Ishikawa (cell line): ENCODE results near the gene HSDL1.

ENCODE experiments used
- CEBPB ChIP-seq: IDR thresholded peaks from 2 replicates; pipeline ENCODE4 v1.6.1; 2012
- CREB1 ChIP-seq: IDR thresholded peaks from 2 replicates; pipeline ENCODE4 v1.6.1; 2012; ENCODE audit warnings: low read depth
- EGR1 ChIP-seq: IDR thresholded peaks from 2 replicates; pipeline ENCODE4 v1.6.1; 2012
- EP300 ChIP-seq: IDR thresholded peaks from 2 replicates; pipeline ENCODE4 v1.6.1; 2012; ENCODE audit warnings: borderline replicate concordance
- FOXM1 ChIP-seq: IDR thresholded peaks from 2 replicates; pipeline ENCODE4 v1.6.1; 2012; ENCODE audit warnings: low read depth, borderline replicate concordance
- NFIC ChIP-seq: IDR thresholded peaks from 2 replicates; pipeline ENCODE4 v1.6.1; 2012
- RAD21 ChIP-seq: IDR thresholded peaks from 2 replicates; pipeline ENCODE4 v1.6.1; 2012; ENCODE audit warnings: low read depth
- TAF1 ChIP-seq: IDR thresholded peaks from 2 replicates; pipeline ENCODE4 v1.6.1; 2012; ENCODE audit warnings: low read depth, mild to moderate bottlenecking
- TCF12 ChIP-seq: IDR thresholded peaks from 2 replicates; pipeline ENCODE4 v1.6.1; 2012; ENCODE audit warnings: low read depth
- TEAD4 ChIP-seq: IDR thresholded peaks from 2 replicates; pipeline ENCODE4 v1.6.1; 2012
- YY1 ChIP-seq: IDR thresholded peaks from 2 replicates; pipeline ENCODE4 v1.6.1; 2012; ENCODE audit warnings: low read depth
- ZBTB7A ChIP-seq: IDR thresholded peaks from 2 replicates; pipeline ENCODE4 v1.6.1; 2012; ENCODE audit warnings: low read depth
- TF ChIP-seq, protein P1 (sequence below): IDR thresholded peaks from 2 replicates; pipeline ENCODE4 v1.6.1; 2012
- TF ChIP-seq, protein P2 (sequence below): IDR thresholded peaks from 2 replicates; pipeline ENCODE4 v1.6.1; 2012; ENCODE audit warnings: low read depth, mild to moderate bottlenecking
- TF ChIP-seq, protein P3 (sequence below): IDR thresholded peaks from 2 replicates; pipeline ENCODE4 v1.6.1; 2012

Gene HSDL1

DNA sequence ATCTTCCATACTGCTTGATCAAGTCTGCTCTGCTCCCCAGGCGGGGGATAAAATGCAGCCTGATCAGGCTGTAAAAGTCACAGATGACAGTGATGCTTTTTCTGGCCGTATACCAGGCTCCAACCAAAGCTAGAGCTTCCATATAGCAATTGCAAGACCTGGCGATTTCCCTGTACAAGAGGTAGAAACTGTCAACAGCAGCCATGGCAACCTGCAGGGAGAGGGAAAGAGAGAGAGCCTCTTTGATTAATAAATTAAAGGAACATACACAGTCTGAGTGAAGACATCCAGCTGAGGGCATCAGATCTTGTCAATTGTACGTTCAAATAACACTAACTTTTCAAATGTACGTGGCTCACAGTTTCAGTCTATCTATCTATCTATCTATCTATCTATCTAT, 13.9 kb downstream of the HSDL1 start:
- no peak for TF ChIP-seq TAF1
- TF ChIP-seq, protein P1, sequence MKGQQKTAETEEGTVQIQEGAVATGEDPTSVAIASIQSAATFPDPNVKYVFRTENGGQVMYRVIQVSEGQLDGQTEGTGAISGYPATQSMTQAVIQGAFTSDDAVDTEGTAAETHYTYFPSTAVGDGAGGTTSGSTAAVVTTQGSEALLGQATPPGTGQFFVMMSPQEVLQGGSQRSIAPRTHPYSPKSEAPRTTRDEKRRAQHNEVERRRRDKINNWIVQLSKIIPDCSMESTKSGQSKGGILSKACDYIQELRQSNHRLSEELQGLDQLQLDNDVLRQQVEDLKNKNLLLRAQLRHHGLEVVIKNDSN: no peak
- no peak for TF ChIP-seq TCF12
- TF ChIP-seq NFIC: no peak
- no peak for TF ChIP-seq CREB1
- no peak for TF ChIP-seq RAD21
- TF ChIP-seq, protein P2, sequence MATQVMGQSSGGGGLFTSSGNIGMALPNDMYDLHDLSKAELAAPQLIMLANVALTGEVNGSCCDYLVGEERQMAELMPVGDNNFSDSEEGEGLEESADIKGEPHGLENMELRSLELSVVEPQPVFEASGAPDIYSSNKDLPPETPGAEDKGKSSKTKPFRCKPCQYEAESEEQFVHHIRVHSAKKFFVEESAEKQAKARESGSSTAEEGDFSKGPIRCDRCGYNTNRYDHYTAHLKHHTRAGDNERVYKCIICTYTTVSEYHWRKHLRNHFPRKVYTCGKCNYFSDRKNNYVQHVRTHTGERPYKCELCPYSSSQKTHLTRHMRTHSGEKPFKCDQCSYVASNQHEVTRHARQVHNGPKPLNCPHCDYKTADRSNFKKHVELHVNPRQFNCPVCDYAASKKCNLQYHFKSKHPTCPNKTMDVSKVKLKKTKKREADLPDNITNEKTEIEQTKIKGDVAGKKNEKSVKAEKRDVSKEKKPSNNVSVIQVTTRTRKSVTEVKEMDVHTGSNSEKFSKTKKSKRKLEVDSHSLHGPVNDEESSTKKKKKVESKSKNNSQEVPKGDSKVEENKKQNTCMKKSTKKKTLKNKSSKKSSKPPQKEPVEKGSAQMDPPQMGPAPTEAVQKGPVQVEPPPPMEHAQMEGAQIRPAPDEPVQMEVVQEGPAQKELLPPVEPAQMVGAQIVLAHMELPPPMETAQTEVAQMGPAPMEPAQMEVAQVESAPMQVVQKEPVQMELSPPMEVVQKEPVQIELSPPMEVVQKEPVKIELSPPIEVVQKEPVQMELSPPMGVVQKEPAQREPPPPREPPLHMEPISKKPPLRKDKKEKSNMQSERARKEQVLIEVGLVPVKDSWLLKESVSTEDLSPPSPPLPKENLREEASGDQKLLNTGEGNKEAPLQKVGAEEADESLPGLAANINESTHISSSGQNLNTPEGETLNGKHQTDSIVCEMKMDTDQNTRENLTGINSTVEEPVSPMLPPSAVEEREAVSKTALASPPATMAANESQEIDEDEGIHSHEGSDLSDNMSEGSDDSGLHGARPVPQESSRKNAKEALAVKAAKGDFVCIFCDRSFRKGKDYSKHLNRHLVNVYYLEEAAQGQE: no peak
- TF ChIP-seq EP300: no peak
- TF ChIP-seq FOXM1: no peak
- TF ChIP-seq, protein P3, sequence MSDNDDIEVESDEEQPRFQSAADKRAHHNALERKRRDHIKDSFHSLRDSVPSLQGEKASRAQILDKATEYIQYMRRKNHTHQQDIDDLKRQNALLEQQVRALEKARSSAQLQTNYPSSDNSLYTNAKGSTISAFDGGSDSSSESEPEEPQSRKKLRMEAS: no peak

DNA sequence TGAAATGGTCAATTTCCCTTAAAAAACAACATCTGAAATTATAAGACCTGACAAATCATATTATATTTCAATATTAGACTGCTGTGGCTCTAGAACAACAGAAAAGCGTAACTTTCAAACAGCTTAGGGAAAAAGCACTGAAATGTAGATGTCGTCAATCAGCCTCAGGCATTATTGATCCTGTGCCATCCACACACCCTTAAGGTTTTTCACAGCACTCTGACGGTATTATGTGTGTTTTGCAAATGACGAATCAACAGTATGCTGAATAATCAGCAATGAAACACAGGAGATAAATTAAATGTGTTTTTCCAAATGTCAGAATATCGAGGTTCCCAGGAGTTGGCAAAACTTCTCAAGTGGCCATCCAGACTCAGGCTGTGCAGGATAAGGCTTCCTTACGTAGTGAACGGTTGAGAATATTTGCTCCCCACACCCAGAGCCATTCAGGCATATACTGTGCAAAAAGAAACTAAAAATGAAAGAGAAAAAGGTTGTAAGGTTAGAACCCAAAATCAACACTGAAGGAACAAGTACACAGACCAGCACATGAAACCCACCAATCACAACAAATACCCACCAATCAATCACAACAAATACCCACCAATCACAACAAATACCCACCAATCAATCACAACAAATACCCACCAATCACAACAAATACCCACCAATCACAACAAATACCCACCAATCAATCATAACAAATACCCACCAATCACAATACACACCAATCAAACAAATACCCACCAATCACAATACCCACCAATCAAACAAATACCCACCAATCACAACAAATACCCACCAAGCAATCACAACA, 20.5 kb downstream of the HSDL1 start:
- TF ChIP-seq TEAD4: no peak
- TF ChIP-seq, protein P1: no peak
- TF ChIP-seq, protein P2: no peak
- TF ChIP-seq TAF1: no peak
- no peak for TF ChIP-seq RAD21
- no peak for TF ChIP-seq CREB1
- TF ChIP-seq ZBTB7A: no peak
- no peak for TF ChIP-seq FOXM1
- TF ChIP-seq EGR1: no peak
- TF ChIP-seq NFIC: no peak
- no peak for TF ChIP-seq YY1
- no peak for TF ChIP-seq TCF12
- no peak for TF ChIP-seq EP300
- TF ChIP-seq CEBPB: no peak
- TF ChIP-seq, protein P3: no peak

DNA sequence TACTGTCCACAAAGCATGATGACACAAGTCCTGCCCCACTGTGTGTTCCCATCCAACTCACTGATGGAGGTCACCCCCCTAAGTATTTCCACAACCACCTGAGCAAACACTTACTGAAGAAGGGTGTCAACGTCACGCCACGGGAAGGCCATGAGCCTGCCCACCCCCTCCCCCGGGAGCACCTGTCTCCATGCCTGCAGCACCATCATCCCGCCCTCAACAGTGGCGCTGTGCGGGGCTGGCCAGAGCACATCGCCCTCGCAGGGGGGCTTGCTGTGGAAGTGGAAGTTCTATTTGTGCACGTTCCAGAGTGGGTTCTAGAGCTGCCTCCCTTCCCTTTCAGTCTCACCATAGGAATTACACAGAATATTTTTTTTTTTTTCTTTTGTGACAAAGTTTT, 24.0 kb downstream of the HSDL1 start:
- no peak for TF ChIP-seq TEAD4
- TF ChIP-seq CEBPB: no peak
- TF ChIP-seq NFIC: no peak
- no peak for TF ChIP-seq TAF1
- TF ChIP-seq RAD21: no peak
- no peak for TF ChIP-seq FOXM1
- TF ChIP-seq, protein P3: no peak
- no peak for TF ChIP-seq TCF12
- TF ChIP-seq YY1: no peak

DNA sequence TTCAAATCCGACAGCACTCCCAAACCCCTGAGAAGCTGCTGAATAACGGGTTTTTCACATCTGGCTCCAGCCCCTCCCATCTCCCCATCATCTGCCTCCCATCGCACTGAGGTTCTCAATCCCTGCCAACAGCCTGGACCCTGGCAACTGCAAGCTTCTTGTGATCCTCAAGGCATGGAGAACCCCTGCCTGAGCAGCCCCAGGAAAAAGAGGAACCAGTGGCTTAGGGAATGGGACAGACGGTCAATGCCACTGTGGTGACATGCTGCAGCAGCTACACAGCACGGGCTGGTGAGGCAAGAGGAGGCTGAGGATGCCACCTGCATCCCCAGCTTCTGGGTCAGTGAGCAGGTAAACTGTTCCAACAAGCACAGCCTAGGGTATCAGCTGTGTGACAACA, 25.0 kb downstream of the HSDL1 start:
- TF ChIP-seq YY1 (no peak), RAD21 (no peak), CREB1 (no peak), ZBTB7A (no peak), TCF12 (no peak), EGR1 (no peak), TEAD4 (no peak), EP300 (no peak), TAF1 (no peak), CEBPB (no peak)
- TF ChIP-seq, protein P1: no peak
- TF ChIP-seq, protein P3: no peak

DNA sequence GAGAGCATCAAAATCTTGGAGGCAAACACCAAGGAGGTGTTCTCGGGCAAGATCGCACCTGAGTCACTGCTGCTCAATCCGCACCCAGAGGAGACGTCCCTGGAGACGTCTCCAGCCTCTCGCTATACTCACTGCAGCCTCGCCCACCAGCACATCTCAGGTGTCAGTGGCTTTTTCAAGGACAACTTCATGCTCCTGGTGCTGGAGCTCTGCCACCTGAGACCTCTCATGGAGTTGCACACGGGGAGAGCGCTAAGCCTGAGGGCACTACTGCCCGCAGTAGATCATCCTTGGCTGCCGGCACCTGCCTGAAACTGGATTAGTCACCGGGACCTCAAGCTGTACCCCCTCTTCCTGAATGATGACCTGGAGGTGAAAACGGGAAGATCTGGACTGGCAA, 25.6 kb downstream of the HSDL1 start:
- no peak for TF ChIP-seq FOXM1
- TF ChIP-seq CREB1: no peak
- TF ChIP-seq EGR1: no peak
- TF ChIP-seq, protein P1: no peak
- TF ChIP-seq YY1: no peak
- TF ChIP-seq RAD21: no peak
- TF ChIP-seq, protein P2: no peak
- no peak for TF ChIP-seq TCF12
